Upper lobe of right lung (tissue), 1 donor: Measurements from ENCODE around the gene RECQL. TPM values are rescaled to one million over a fixed set of nuclear protein-coding genes. Genes with fewer than 3 reads are reported as not detected.

Experiments used
- ATAC-seq: fragments of 200-7000 bp; cut with Tn5 transposase; one replicate; pipeline ENCODE4 v1.9.1; 2020; ENCODE audit warnings: mild to moderate bottlenecking, moderate library complexity
- DNase-seq: peaks from one replicate; pipeline ENCODE4 v3.0.0-alpha.2; 2020
- H3K27ac ChIP-seq: fragments of 200-600 bp; one replicate; pipeline ENCODE4 v1.8.0; 2022
- H3K27me3 ChIP-seq: fragments of 200-600 bp; one replicate; pipeline ENCODE4 v1.8.0; 2022; ENCODE audit warnings: mild to moderate bottlenecking
- H3K36me3 ChIP-seq: fragments of 200-600 bp; one replicate; pipeline ENCODE4 v1.8.0; 2022
- H3K4me1 ChIP-seq: fragments of 200-600 bp; one replicate; pipeline ENCODE4 v1.8.0; 2022
- H3K4me3 ChIP-seq: fragments of 200-600 bp; one replicate; pipeline ENCODE4 v1.8.0; 2022; ENCODE audit warnings: mild to moderate bottlenecking
- H3K9me3 ChIP-seq: fragments of 200-600 bp; one replicate; pipeline ENCODE4 v1.8.0; 2022
- CTCF ChIP-seq: fragments of 200-600 bp; IDR thresholded peaks from one replicate; pipeline ENCODE4 v1.8.0; 2022; ENCODE audit warnings: antibody characterized with exemption
- intact Hi-C: fragments of 100-400 bp; cut with DNase I; formaldehyde crosslinking; loops from one replicate; pipeline ENCODE4 v1.11.0; 2022
- total RNA-seq: library from RNA; stranded (reverse); fragmentation: NEBNext Ultra II Directional; extraction: Animal tissue kit (Norgen Biotek cat#: 25700); gene quantifications from one replicate; pipeline ENCODE4 v1.2.1, GENCODE V29; 2021
- donor health status: DM: no; HTN: yes; CAD: no; lungs with severe emphysema.

The RECQL gene
- total RNA-seq, 1 donor from 2014 or later = 29.6 TPM

GRCh38 chr12:21502164-21502496 lies 695 bp upstream of the RECQL start:
- peaks cover 21% of the 10 kb centered on the region for H3K36me3 ChIP-seq
- DNase-seq (no peak), ATAC-seq (peak; percentile 2)
- H3K9me3 ChIP-seq = no peaks in the 10 kb centered on the region
- H3K4me1 ChIP-seq = peaks cover 37% of the 10 kb centered on the region
- peak overlapping the region; percentile 93 for H3K27ac ChIP-seq
- intact Hi-C loops = no loop called here
- peak overlapping the region; percentile 97 for H3K4me3 ChIP-seq
- no peaks in the 10 kb centered on the region for H3K27me3 ChIP-seq
- no peak for TF ChIP-seq CTCF

- Histone ChIP-seq H3K27me3 (no peaks in the 10 kb centered on the region), H3K27ac (peak overlapping the region; percentile 93), H3K36me3 (peaks cover 32% of the 10 kb centered on the region), H3K4me1 (peaks cover 37% of the 10 kb centered on the region), H3K4me3 (peak overlapping the region; percentile 97), H3K9me3 (no peaks in the 10 kb centered on the region)
- DNase-seq = no peak
- no peak for TF ChIP-seq CTCF
- intact Hi-C loops = no loop called here
- no peak for ATAC-seq
Observed at GRCh38 chr12:21500786-21501257, 613 bp downstream of the RECQL start.

- intact Hi-C loops = no loop called here
- DNase-seq = no peak
- no peak overlapping the region for H3K4me3 ChIP-seq
- H3K9me3 ChIP-seq = no peaks in the 10 kb centered on the region
- H3K4me1 ChIP-seq = peaks cover 36% of the 10 kb centered on the region
- H3K27me3 ChIP-seq = no peaks in the 10 kb centered on the region
- no peak for TF ChIP-seq CTCF
- no peak overlapping the region for H3K27ac ChIP-seq
- no peak for ATAC-seq
- peaks cover 42% of the 10 kb centered on the region for H3K36me3 ChIP-seq
Observed at GRCh38 chr12:21499765-21500164, 1.7 kb downstream of the RECQL start.

- Histone ChIP-seq H3K36me3 (peaks cover 61% of the 10 kb centered on the region), H3K4me3 (no peak overlapping the region)
- no peak for DNase-seq
Observed at GRCh38 chr12:21485998-21486397, 15.4 kb downstream of the RECQL start.

GRCh38 chr12:21483531-21483930 lies 17.9 kb downstream of the RECQL start:
- Histone ChIP-seq H3K4me3 (no peak overlapping the region), H3K27ac (no peak overlapping the region), H3K27me3 (no peaks in the 10 kb centered on the region), H3K36me3 (peaks cover 63% of the 10 kb centered on the region), H3K4me1 (no peaks in the 10 kb centered on the region), H3K9me3 (no peaks in the 10 kb centered on the region)
- no peak for TF ChIP-seq CTCF
- intact Hi-C loops = no loop called here
- DNase-seq (no peak), ATAC-seq (no peak)

More at GRCh38 chr12:21485998-21486397, 15.4 kb downstream of the RECQL start:
- Histone ChIP-seq H3K27ac (no peak overlapping the region), H3K9me3 (no peaks in the 10 kb centered on the region), H3K27me3 (no peaks in the 10 kb centered on the region), H3K4me1 (no peaks in the 10 kb centered on the region)
- no peak for ATAC-seq
- TF ChIP-seq CTCF = no peak
- intact Hi-C loops = no loop called here
